ENCODE results near the gene TMEM51. TPM values are rescaled to one million over a fixed set of nuclear protein-coding genes. Genes with fewer than 3 reads are reported as not detected.

TMEM51 gene
- total RNA-seq, 1 donor from 2014 or later: 1.9 TPM

- Mint-ChIP-seq H3K9me3 (ENCODE audit: low read depth) (no peaks in the 10 kb centered on the region), H3K36me3 (ENCODE audit: low read depth) (no peaks in the 10 kb centered on the region), H3K27ac (ENCODE audit: unreplicated experiment) (no peak overlapping the region), H3K4me3 (ENCODE audit: unreplicated experiment) (no peak overlapping the region), H3K4me1 (ENCODE audit: low read depth) (peaks cover 7% of the 10 kb centered on the region), H3K27me3 (ENCODE audit: low read depth) (peaks cover 5% of the 10 kb centered on the region)
- DNase-seq (ENCODE audit: low spot score): no peak
- TF ChIP-seq CTCF (IDR thresholded peaks at IDR 0.05): no peak
Observed at GRCh38 chr1:15201221-15201620, 47.7 kb downstream of the TMEM51 start.

GRCh38 chr1:15201849-15202551 is 48.5 kb downstream of the TMEM51 start:
- H3K9me3 Mint-ChIP-seq (ENCODE audit: low read depth): no peaks in the 10 kb centered on the region
- H3K4me1 Mint-ChIP-seq (ENCODE audit: low read depth): peaks cover 14% of the 10 kb centered on the region
- no peak overlapping the region for H3K4me3 Mint-ChIP-seq (ENCODE audit: unreplicated experiment)
- TF ChIP-seq CTCF (IDR thresholded peaks at IDR 0.05): no peak
- H3K27ac Mint-ChIP-seq (ENCODE audit: unreplicated experiment): no peak overlapping the region
- peaks cover 10% of the 10 kb centered on the region for H3K27me3 Mint-ChIP-seq (ENCODE audit: low read depth)
- no peaks in the 10 kb centered on the region for H3K36me3 Mint-ChIP-seq (ENCODE audit: low read depth)
- DNase-seq (ENCODE audit: low spot score): peak; percentile 28

GRCh38 chr1:15204931-15205330 is 51.4 kb downstream of the TMEM51 start:
- no peak for TF ChIP-seq CTCF (IDR thresholded peaks at IDR 0.05)
- no peak for DNase-seq (ENCODE audit: low spot score)
- Mint-ChIP-seq H3K4me1 (ENCODE audit: low read depth) (peaks cover 27% of the 10 kb centered on the region), H3K36me3 (ENCODE audit: low read depth) (no peaks in the 10 kb centered on the region), H3K27me3 (ENCODE audit: low read depth) (peaks cover 10% of the 10 kb centered on the region), H3K9me3 (ENCODE audit: low read depth) (no peaks in the 10 kb centered on the region), H3K27ac (ENCODE audit: unreplicated experiment) (no peak overlapping the region), H3K4me3 (ENCODE audit: unreplicated experiment) (no peak overlapping the region)

- no peaks in the 10 kb centered on the region for H3K9me3 Mint-ChIP-seq (ENCODE audit: low read depth)
- H3K4me1 Mint-ChIP-seq (ENCODE audit: low read depth): peaks cover 30% of the 10 kb centered on the region
- H3K4me3 Mint-ChIP-seq (ENCODE audit: unreplicated experiment): no peak overlapping the region
- H3K27ac Mint-ChIP-seq (ENCODE audit: unreplicated experiment): no peak overlapping the region
- no peak for TF ChIP-seq CTCF (IDR thresholded peaks at IDR 0.05)
- peaks cover 10% of the 10 kb centered on the region for H3K27me3 Mint-ChIP-seq (ENCODE audit: low read depth)
- DNase-seq (ENCODE audit: low spot score): no peak
- no peaks in the 10 kb centered on the region for H3K36me3 Mint-ChIP-seq (ENCODE audit: low read depth)
Observed at GRCh38 chr1:15205586-15206346, 52.2 kb downstream of the TMEM51 start.

GRCh38 chr1:15206418-15207030 is 53.0 kb downstream of the TMEM51 start:
- H3K4me1 Mint-ChIP-seq (ENCODE audit: low read depth): peaks cover 33% of the 10 kb centered on the region
- H3K27me3 Mint-ChIP-seq (ENCODE audit: low read depth): peaks cover 10% of the 10 kb centered on the region
- peak overlapping the region; percentile 34 for H3K27ac Mint-ChIP-seq (ENCODE audit: unreplicated experiment)
- no peaks in the 10 kb centered on the region for H3K9me3 Mint-ChIP-seq (ENCODE audit: low read depth)
- H3K36me3 Mint-ChIP-seq (ENCODE audit: low read depth): no peaks in the 10 kb centered on the region
- DNase-seq (ENCODE audit: low spot score): no peak
- no peak overlapping the region for H3K4me3 Mint-ChIP-seq (ENCODE audit: unreplicated experiment)
- TF ChIP-seq CTCF (IDR thresholded peaks at IDR 0.05): no peak

Data from chondrocyte (in vitro differentiated cells).